AG04450 (cell line): ENCODE measurements around the gene ANXA6. TPM values are rescaled to one million over a fixed set of nuclear protein-coding genes. Genes with fewer than 3 reads are reported as not detected.

Experiments
- CTCF ChIA-PET: fragments of 300-600, 350-600 bp; formaldehyde crosslinking; extraction: SDS; loops from one replicate; lab custom pipeline; 2022; ENCODE audit warnings: antibody characterized with exemption, inconsistent platforms; lab: Charles Lee
- POLR2A ChIA-PET: fragments of 350-600 bp; formaldehyde crosslinking; extraction: SDS; loops from one replicate; lab custom pipeline; 2021; ENCODE audit warnings: antibody characterized with exemption, inconsistent platforms; lab: Yijun Ruan, JAX
- DNase-seq: peaks from one replicate; pipeline ENCODE4 v3.0.0-alpha.2; 2011; ENCODE audit warnings: low read depth, low spot score
- H3K27ac ChIP-seq: one replicate; pipeline ENCODE4 v1.5.1; 2012; ENCODE audit warnings: low read depth, low read length, control low read depth
- H3K27me3 ChIP-seq: one replicate; pipeline ENCODE4 v1.6.0; 2012; ENCODE audit warnings: low read length; ENCODE audit not compliant: control insufficient read depth, insufficient read depth
- H3K4me3 ChIP-seq: 2 replicates; pipeline ENCODE4 v1.5.1; 2011; ENCODE audit warnings: mild to moderate bottlenecking, low read depth, low read length, control low read depth
- H3K9me3 ChIP-seq: 2 replicates; pipeline ENCODE4 v1.5.1; 2012; ENCODE audit warnings: low read length; ENCODE audit not compliant: control insufficient read depth, insufficient read depth
- polyA plus RNA-seq: library from polyadenylated mRNA; depleted of rRNA; stranded (reverse); fragments of >200 nt; gene quantifications from 2 replicates; pipeline ENCODE4 v1.2.3, GENCODE V29; 2011
- TF ChIP-seq, protein P1 (sequence below): IDR thresholded peaks from 2 replicates; pipeline ENCODE4 v1.5.1; 2011; ENCODE audit warnings: low read depth, low read length, control low read depth, inconsistent platforms

The ANXA6 gene
- polyA plus RNA-seq, 1 experiment, result 502 TPM

DNA sequence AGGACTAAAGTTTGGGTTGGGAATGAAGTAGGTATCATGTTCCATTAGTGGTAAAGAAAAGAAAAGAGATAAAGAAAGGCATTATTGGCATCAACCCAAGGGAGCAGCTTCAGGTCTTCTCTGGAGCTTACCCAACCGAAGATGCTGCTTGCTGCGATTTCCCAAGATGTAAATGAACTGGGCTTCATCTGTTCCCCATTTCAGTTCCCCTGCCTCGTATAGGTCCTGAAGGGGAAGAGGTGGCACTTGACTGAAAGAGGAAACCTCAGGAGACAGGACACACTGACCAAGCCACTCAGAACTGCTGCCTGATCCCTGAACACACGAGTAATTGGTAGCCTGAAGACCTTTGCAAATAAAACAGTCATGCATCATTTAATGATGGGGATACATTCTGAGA is 24.6 kb downstream of the ANXA6 start:
- CTCF ChIA-PET, result interaction anchor here (9.3 kb wide), 1 partner anchor 18 kb away, joined by 53 read pairs; no protein-coding TSS in a partner anchor
- TF ChIP-seq, protein P1, sequence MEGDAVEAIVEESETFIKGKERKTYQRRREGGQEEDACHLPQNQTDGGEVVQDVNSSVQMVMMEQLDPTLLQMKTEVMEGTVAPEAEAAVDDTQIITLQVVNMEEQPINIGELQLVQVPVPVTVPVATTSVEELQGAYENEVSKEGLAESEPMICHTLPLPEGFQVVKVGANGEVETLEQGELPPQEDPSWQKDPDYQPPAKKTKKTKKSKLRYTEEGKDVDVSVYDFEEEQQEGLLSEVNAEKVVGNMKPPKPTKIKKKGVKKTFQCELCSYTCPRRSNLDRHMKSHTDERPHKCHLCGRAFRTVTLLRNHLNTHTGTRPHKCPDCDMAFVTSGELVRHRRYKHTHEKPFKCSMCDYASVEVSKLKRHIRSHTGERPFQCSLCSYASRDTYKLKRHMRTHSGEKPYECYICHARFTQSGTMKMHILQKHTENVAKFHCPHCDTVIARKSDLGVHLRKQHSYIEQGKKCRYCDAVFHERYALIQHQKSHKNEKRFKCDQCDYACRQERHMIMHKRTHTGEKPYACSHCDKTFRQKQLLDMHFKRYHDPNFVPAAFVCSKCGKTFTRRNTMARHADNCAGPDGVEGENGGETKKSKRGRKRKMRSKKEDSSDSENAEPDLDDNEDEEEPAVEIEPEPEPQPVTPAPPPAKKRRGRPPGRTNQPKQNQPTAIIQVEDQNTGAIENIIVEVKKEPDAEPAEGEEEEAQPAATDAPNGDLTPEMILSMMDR, result no peak

DNA sequence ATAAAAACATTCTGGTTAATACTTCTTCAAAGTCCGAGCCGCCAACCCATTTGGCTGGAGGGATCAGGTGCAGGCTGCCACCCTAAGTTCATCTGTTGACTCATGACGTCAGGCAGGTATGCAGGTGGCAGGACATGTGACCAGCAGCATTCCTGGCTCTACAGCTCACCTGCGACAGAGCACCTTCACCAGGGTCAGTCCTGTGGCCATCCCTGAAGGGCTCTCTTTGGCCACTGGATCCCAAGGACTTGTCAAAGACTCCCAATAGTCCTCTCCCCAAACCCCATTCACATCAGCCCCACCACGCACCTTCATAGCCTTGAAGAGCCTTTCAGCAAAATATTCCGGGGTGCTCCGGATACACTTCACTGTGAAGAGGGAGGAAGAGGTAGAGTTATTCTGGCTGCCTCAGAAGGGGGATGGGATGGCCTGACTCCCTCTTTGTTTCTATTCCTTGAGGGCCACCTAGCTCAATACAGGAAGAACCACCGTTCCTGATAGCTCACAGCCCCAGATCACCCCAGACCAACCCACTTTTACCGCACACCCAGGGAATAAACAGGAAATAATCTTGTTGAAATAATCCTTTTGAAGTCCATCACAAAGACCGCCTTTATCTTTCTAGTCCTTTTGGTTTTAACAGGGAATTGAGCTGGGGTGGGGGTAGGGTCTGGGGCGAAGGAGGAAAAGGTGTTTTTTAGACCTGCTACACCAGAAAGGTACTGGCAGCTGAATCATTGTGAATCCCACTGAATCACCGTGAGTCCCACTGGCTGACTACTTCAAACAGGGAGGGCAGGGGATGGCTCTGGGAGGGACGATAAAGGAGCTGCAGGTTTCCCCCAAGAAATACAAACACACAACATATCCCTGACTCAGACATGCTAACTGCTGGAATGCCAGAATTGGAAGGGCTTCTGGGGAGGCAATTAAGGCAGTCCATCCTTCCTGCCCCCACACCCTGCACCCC is 26.4 kb downstream of the ANXA6 start:
- CTCF ChIA-PET, result interaction anchor here (0.8 to 9.3 kb wide), 5 partner anchors 16 to 129 kb away, joined by 3 to 53 read pairs (median 5); no protein-coding TSS in a partner anchor
- no peak for DNase-seq
- POLR2A ChIA-PET, result no interaction called here

More for the DNA sequence above, 24.6 kb downstream of the ANXA6 start:
- H3K4me3 ChIP-seq, result no peak overlapping the region
- H3K9me3 ChIP-seq, result no peaks in the 10 kb centered on the region
- POLR2A ChIA-PET, result no interaction called here
- no peak overlapping the region for H3K27ac ChIP-seq
- no peak for DNase-seq
- no peaks in the 10 kb centered on the region for H3K27me3 ChIP-seq

DNA sequence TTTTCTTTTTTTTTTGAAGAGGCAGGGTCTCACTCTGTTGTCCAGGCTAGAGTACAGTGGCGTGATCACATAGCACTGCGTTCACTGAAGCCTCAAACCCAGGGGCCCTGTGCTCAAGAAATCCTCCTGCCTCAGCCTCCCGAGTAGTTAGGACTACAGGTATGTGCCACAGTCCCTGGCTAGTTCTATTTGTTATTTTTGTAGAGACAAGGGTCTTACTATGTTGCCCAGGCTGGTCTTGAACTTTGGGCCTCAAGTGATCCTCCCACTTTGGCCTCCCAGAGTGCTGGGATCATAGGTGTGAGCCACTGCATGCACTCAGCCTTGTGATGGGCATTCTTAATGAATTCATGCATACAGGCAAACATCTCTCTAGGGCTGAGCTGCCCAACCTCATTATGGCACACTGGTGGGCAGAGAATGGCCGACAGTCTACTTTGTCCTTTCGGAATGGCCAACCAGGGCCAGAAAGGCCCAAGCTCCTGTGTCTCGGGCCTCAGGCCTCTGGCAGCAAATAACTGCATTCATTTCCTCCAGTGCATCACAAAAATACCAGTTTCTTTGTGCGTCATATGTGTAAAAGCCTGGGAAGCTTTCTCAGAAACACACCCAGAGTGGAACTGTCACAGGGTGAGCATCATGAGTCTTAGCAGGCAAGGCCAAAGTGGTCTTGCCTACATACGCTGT is 27.2 kb downstream of the ANXA6 start:
- no peak for DNase-seq
- H3K27ac ChIP-seq, result no peak overlapping the region
- TF ChIP-seq, protein P1, result no peak
- ChIA-PET CTCF (interaction anchor here (0.6 to 2.9 kb wide), 6 partner anchors 15 to 128 kb away, joined by 3 to 18 read pairs (median 3); no protein-coding TSS in a partner anchor), POLR2A (no interaction called here)
- no peaks in the 10 kb centered on the region for H3K9me3 ChIP-seq
- no peaks in the 10 kb centered on the region for H3K27me3 ChIP-seq
- H3K4me3 ChIP-seq, result no peak overlapping the region

More for the DNA sequence above, 26.4 kb downstream of the ANXA6 start:
- no peak overlapping the region for H3K4me3 ChIP-seq
- H3K27ac ChIP-seq, result no peak overlapping the region
- TF ChIP-seq, protein P1, result no peak
- no peaks in the 10 kb centered on the region for H3K9me3 ChIP-seq
- H3K27me3 ChIP-seq, result no peaks in the 10 kb centered on the region

DNA sequence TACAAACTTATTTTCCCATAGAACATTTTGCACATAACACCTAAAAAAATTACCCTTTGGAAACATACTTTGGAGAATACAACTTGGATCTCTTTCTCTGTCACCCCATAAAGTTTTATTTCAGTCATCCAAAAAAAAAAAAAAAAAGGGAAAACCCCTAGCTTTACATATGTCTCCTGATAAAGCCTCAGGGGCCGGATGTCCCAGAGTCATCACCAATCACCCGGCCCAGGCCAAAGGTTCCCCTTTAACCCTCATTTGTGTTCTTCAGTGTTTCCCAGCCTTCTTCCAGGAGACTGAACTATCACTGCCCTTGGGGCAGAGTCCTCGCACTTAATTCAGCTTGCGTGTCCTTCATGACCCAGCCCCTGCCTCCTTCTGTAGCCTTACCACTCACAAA is 28.8 kb downstream of the ANXA6 start:
- CTCF ChIA-PET, result interaction anchor here (1.2 to 2.9 kb wide), 4 partner anchors 13 to 110 kb away, joined by 3 to 18 read pairs (median 6); no protein-coding TSS in a partner anchor
- no peaks in the 10 kb centered on the region for H3K9me3 ChIP-seq
- POLR2A ChIA-PET, result no interaction called here
- H3K27ac ChIP-seq, result no peak overlapping the region
- no peak for DNase-seq
- H3K27me3 ChIP-seq, result no peaks in the 10 kb centered on the region
- TF ChIP-seq, protein P1, result no peak
- no peak overlapping the region for H3K4me3 ChIP-seq
